NT2/D1 (cell line): ENCODE measurements around the gene SLC10A3.
"Not testable (repeated sequence)": the region's sequence is repeated elsewhere in the genome, so short reads cannot be mapped to it uniquely, and the experiment has no call there.

Source experiments
- DNase-seq: peaks from one replicate; pipeline ENCODE4 v3.0.0-alpha.2; 2011; ENCODE audit warnings: low read depth, low spot score
- H3K27me3 ChIP-seq: 2 replicates; pipeline ENCODE4 v1.6.0; 2011; ENCODE audit warnings: mild to moderate bottlenecking; ENCODE audit not compliant: insufficient read length, insufficient read depth
- H3K36me3 ChIP-seq: 2 replicates; pipeline ENCODE4 v1.6.1; 2011; ENCODE audit warnings: mild to moderate bottlenecking, low read length, mixed read lengths; ENCODE audit not compliant: insufficient read depth, insufficient read length
- H3K4me1 ChIP-seq: 2 replicates; pipeline ENCODE4 v1.5.1; 2011; ENCODE audit not compliant: insufficient read depth, insufficient read length
- H3K4me3 ChIP-seq: 2 replicates; pipeline ENCODE4 v1.5.1; 2011; ENCODE audit warnings: low read depth; ENCODE audit not compliant: insufficient read length
- H3K9ac ChIP-seq: 2 replicates; pipeline ENCODE4 v1.6.0; 2011; ENCODE audit warnings: low read depth; ENCODE audit not compliant: insufficient read length
- H3K9me3 ChIP-seq: 2 replicates; pipeline ENCODE4 v1.5.1; 2011; ENCODE audit warnings: mild to moderate bottlenecking, low read length; ENCODE audit not compliant: insufficient read depth
- SUZ12 ChIP-seq: IDR thresholded peaks from 2 replicates; pipeline ENCODE4 v1.6.1; 2011; ENCODE audit not compliant: insufficient read length, insufficient read depth; ENCODE audit errors: extremely low read depth
- YY1 ChIP-seq: IDR thresholded peaks from 2 replicates; pipeline ENCODE4 v1.6.1; 2011; ENCODE audit not compliant: insufficient read length, insufficient read depth
- ZNF274 ChIP-seq: IDR thresholded peaks from 2 replicates; pipeline ENCODE4 v1.6.1; 2011; ENCODE audit warnings: mild to moderate bottlenecking, low read depth, low read length

SLC10A3 gene

DNA sequence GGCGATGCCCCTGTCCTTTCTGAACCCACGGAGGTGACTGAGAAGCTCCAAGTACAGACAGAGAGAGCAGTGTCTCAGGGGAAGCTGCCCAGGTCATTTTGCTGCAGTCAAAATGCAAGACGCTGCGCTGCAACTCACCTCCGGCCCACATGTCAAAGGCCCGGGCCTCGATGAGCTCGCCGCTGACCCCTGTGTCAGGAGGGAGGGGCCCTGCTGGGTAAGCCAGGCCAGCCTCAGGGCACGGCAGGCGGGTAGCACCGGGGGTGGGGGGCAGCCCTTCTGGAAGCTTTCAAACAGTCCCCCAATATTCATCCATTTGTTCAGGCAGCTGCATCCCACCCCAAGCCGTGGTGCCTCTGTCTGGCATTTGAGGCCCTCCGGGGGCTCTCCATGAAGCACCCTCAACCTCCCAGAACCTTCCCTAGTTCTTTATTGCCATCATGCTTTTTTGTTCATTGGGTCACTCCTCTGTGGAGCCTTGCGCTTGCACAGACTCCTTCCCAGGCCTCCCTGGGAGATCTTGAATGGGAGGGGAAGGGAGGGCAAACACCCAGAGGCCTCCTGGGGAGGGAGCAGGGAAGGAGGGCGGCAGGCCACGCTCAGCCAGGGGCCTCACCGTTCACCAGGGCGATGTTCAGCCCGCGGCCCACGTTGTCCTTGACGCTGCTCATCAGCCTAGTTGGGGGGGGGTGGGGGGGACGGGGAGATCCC lies 17.4 kb upstream of the SLC10A3 start:
- Histone ChIP-seq H3K4me3 (no peak overlapping the region), H3K9me3 (no peaks in the 10 kb centered on the region), H3K36me3 (peaks cover 10% of the 10 kb centered on the region), H3K27me3 (no peaks in the 10 kb centered on the region), H3K4me1 (peaks cover 3% of the 10 kb centered on the region), H3K9ac (no peak overlapping the region)
- TF ChIP-seq SUZ12 = no peak
- no peak for TF ChIP-seq YY1
- TF ChIP-seq ZNF274 = no peak
- DNase-seq = no peak

DNA sequence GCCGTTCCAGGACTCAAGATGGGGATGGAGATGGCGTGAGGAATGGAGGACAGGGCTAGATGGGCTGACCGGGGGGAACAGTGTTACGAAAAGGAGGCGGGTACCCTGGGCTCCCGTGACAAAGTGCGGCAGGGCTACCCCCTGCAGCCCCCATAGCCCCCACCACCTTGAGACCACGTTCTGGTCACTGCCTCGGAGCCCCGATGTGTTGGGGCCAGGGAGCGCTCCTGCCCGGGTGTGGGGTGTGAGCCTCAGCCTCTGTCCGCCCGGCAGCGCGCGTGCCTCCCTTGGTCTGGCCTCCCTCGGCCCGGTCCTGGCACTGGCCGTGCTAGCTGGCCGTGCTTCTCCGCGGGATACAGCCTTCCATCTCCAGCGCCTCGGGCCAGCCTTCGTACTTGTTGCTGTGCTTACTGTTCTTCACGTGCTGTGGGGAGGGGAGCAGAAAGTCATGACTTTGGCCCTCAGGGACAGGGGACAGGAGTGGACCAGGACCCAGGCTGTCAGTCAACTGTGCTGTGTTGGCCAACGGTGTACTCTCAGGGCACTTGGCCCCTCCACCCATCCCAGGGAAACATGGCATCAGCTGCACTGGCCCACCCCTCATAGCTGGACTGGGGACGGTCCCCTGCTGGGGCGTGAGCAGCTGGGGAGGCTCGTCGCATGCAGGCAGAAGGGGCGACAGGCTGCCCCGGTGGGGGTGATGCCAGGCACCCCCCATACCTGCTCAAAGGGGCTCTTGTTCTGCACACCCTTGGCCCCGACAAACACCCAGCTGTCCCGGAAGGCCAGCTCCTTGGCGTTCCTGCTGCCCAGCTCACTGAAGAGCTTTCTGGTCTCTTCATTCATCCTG lies 16.3 kb upstream of the SLC10A3 start:
- Histone ChIP-seq H3K27me3 (no peaks in the 10 kb centered on the region), H3K4me1 (peaks cover 3% of the 10 kb centered on the region), H3K9ac (no peak overlapping the region), H3K36me3 (peaks cover 10% of the 10 kb centered on the region), H3K9me3 (no peaks in the 10 kb centered on the region), H3K4me3 (no peak overlapping the region)
- DNase-seq = no peak
- TF ChIP-seq ZNF274 (no peak), SUZ12 (no peak), YY1 (no peak)

DNA sequence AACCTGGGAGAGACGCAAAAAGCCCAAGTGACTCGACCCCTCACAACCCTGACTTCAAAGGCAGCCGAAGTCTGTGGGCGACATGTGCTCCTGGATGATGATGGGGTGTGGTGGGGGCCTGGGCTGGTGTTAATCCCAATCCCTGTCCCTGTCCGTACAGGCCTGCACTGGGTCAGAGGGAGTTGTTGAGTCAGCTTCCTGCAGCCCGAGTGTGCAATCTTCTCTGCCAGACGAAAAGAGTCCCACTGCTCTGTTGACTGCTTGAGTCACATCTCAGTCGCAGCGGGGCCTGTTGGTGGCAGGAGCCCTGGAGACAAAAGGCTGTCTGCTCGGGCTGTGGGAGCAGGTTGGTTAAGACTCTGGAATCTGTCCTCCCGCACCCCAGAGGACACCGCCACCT lies 15.3 kb upstream of the SLC10A3 start:
- peaks cover 3% of the 10 kb centered on the region for H3K4me1 ChIP-seq
- H3K27me3 ChIP-seq = no peaks in the 10 kb centered on the region
- DNase-seq = no peak
- no peaks in the 10 kb centered on the region for H3K9me3 ChIP-seq
- H3K4me3 ChIP-seq = no peak overlapping the region
- H3K9ac ChIP-seq = no peak overlapping the region
- H3K36me3 ChIP-seq = peaks cover 10% of the 10 kb centered on the region
- no peak for TF ChIP-seq ZNF274
- no peak for TF ChIP-seq SUZ12
- no peak for TF ChIP-seq YY1

DNA sequence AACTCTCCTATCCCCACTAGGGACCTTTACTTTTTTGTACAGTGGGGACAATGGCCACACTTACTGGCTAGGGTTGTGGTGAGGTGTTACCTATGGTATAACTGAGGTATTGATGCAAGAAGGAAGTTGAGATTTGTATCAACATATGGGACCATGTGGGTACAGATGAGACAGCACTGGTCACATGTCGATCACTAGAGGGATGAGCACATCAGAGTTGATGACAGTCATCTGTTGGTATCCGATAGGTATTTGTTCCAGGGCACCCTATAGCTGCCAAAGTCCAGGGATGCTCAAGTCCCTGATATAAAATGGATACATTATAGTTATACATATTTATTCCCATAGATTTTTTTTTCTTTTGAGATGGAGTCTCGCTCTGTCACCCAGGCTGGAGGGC lies 12.6 kb upstream of the SLC10A3 start:
- Histone ChIP-seq H3K36me3 (peaks cover 6% of the 10 kb centered on the region), H3K4me3 (no peak overlapping the region), H3K9ac (no peak overlapping the region), H3K9me3 (no peaks in the 10 kb centered on the region), H3K4me1 (peaks cover 3% of the 10 kb centered on the region), H3K27me3 (no peaks in the 10 kb centered on the region)
- no peak for DNase-seq
- no peak for TF ChIP-seq SUZ12
- no peak for TF ChIP-seq ZNF274
- no peak for TF ChIP-seq YY1

DNA sequence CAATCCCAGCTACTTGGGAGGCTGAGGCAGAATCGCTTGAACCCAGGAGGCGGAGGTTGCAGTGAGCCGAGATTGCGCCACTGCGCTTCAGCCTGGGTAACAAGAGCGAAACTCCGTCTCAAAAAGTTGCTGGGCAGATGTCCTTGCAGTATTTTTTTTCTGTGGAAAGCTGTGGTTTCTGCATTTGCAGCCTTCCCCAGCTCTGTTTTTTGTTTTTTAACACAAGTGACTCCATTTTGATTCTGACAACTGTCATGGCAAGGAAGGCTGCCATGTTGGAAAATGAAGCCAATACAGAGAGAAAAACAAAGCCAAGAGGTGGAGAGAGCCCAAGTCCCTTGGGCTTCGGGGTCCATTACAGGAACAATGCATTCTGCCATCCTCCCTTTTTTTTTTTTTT lies 11.7 kb upstream of the SLC10A3 start:
- peaks cover 2% of the 10 kb centered on the region for H3K36me3 ChIP-seq
- no peaks in the 10 kb centered on the region for H3K27me3 ChIP-seq
- no peak overlapping the region for H3K4me3 ChIP-seq
- DNase-seq = no peak
- TF ChIP-seq ZNF274 = no peak
- TF ChIP-seq YY1 = no peak
- no peak for TF ChIP-seq SUZ12
- H3K9me3 ChIP-seq = no peaks in the 10 kb centered on the region
- H3K4me1 ChIP-seq = peaks cover 3% of the 10 kb centered on the region
- H3K9ac ChIP-seq = no peak overlapping the region

DNA sequence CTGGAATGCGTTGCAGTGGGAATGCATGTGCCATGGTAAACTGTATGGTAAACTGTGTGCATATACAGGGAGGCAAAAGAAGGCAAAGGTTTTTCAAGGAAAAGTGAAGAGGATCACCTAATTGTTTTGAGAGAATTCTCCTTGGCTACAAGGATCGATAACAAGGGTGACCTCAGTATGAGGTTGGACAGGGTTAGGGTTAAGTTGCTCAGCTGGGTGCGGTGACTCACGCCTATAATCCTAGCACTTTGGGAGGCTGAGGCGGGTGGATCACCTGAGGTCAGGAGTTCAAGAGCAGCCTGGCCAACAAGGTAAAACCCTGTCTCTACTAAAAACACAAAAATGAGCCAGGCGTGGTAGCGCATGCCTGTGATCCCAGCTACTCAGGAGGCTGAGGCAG lies 11.0 kb upstream of the SLC10A3 start:
- not testable (repeated sequence) for H3K9me3 ChIP-seq, H3K9ac ChIP-seq, H3K4me3 ChIP-seq, H3K4me1 ChIP-seq, H3K27me3 ChIP-seq, H3K36me3 ChIP-seq, DNase-seq

DNA sequence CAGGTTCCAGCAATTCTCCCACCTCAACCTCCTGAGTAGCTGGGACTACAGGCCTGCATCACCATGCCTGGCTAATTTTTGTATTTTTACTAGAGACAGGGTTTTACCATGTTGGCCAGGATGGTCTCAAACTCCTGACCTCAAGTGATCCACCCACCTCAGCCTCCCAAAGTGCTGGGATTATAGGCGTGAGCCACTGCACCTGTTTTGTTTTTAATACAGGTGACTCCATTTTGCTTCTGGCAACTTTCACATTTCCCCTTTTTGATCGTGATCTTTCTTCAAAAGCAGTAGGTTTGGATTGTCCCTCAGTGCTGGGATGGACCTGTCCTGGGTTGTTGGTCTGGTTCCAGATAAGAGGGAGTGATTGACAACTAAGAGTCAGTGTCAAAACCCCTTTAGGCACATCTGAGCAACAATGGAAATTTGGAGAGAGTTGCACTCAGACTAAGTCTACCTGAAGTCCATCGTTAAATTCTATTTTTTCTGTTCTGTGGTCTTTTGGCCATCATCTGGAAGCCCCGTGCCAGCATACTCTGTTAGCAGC lies 6.2 kb upstream of the SLC10A3 start:
- DNase-seq, H3K9me3 ChIP-seq, H3K9ac ChIP-seq, H3K4me3 ChIP-seq, H3K36me3 ChIP-seq, H3K27me3 ChIP-seq, H3K4me1 ChIP-seq: not testable (repeated sequence)
